H9 (cell line): ENCODE results near the gene WBP2. TPM values are rescaled to one million over a fixed set of nuclear protein-coding genes. Genes with fewer than 3 reads are reported as not detected.

Source experiments
- DNase-seq: peaks from one replicate; pipeline ENCODE4 v3.0.0-alpha.2; 2017
- H2AFZ ChIP-seq: one replicate; pipeline ENCODE4 v1.6.1; 2013; ENCODE audit warnings: mild to moderate bottlenecking, low read length, control low read depth, moderate library complexity
- H2AK5ac ChIP-seq: 2 replicates; pipeline ENCODE4 v1.6.1; 2013; ENCODE audit warnings: low read length, control low read depth, mixed read lengths; ENCODE audit not compliant: insufficient read length
- H2BK120ac ChIP-seq: one replicate; pipeline ENCODE4 v1.6.1; 2013; ENCODE audit warnings: low read depth, mild to moderate bottlenecking, low read length, control low read depth, inconsistent platforms; ENCODE audit not compliant: poor library complexity, severe bottlenecking
- H2BK12ac ChIP-seq: 2 replicates; pipeline ENCODE4 v1.6.1; 2013; ENCODE audit warnings: low read length, control low read depth, mixed read lengths, low read depth; ENCODE audit not compliant: insufficient read length
- H2BK15ac ChIP-seq: 2 replicates; pipeline ENCODE4 v1.6.1; 2013; ENCODE audit warnings: low read depth, low read length, control low read depth
- H2BK20ac ChIP-seq: one replicate; pipeline ENCODE4 v1.6.1; 2013; ENCODE audit warnings: low read depth, mild to moderate bottlenecking, low read length, control low read depth, inconsistent platforms; ENCODE audit not compliant: poor library complexity, severe bottlenecking
- H2BK5ac ChIP-seq: 2 replicates; pipeline ENCODE4 v1.6.1; 2013; ENCODE audit warnings: low read length, control low read depth, mixed read lengths; ENCODE audit not compliant: insufficient read length
- H3K14ac ChIP-seq: 2 replicates; pipeline ENCODE4 v1.6.1; 2013; ENCODE audit warnings: low read length, control low read depth; ENCODE audit not compliant: insufficient read depth
- H3K18ac ChIP-seq: 2 replicates; pipeline ENCODE4 v1.6.1; 2013; ENCODE audit warnings: low read depth, mild to moderate bottlenecking, mixed read lengths, low read length, control low read depth; ENCODE audit not compliant: insufficient read length
- H3K23ac ChIP-seq: 2 replicates; pipeline ENCODE4 v1.6.1; 2013; ENCODE audit warnings: low read length, control low read depth, mixed read lengths, low read depth; ENCODE audit not compliant: insufficient read length
- H3K23me2 ChIP-seq: 2 replicates; pipeline ENCODE4 v1.6.1; 2013; ENCODE audit warnings: low read depth, mild to moderate bottlenecking, mixed read lengths, low read length, control low read depth; ENCODE audit not compliant: insufficient read length, poor library complexity, severe bottlenecking
- H3K27ac ChIP-seq: 2 replicates; pipeline ENCODE4 v1.5.1; 2013; ENCODE audit warnings: low read length, control low read depth, mixed read lengths, low read depth; ENCODE audit not compliant: insufficient read length
- H3K27me3 ChIP-seq: 2 replicates; pipeline ENCODE4 v1.6.1; 2013; ENCODE audit warnings: low read length, control low read depth, inconsistent platforms; ENCODE audit not compliant: insufficient read depth
- H3K4ac ChIP-seq: 2 replicates; pipeline ENCODE4 v1.6.1; 2013; ENCODE audit warnings: low read depth, mild to moderate bottlenecking, control low read depth, inconsistent platforms, low read length, moderate library complexity
- H3K4me1 ChIP-seq: 2 replicates; pipeline ENCODE4 v1.6.1; 2013; ENCODE audit warnings: low read length, control low read depth, inconsistent platforms; ENCODE audit not compliant: insufficient read depth
- H3K4me2 ChIP-seq: 2 replicates; pipeline ENCODE4 v1.6.1; 2013; ENCODE audit warnings: low read length, control low read depth, mixed read lengths; ENCODE audit not compliant: insufficient read length, insufficient read depth
- H3K56ac ChIP-seq: 2 replicates; pipeline ENCODE4 v1.6.1; 2013; ENCODE audit warnings: low read depth, mild to moderate bottlenecking, mixed read lengths, low read length, control low read depth; ENCODE audit not compliant: insufficient read length
- H3K79me1 ChIP-seq: 2 replicates; pipeline ENCODE4 v1.6.1; 2013; ENCODE audit warnings: low read depth, mild to moderate bottlenecking, moderate library complexity, low read length, control low read depth, inconsistent platforms; ENCODE audit not compliant: insufficient read depth, poor library complexity, severe bottlenecking
- H3K79me2 ChIP-seq: 2 replicates; pipeline ENCODE4 v1.6.1; 2013; ENCODE audit warnings: low read length, control low read depth, inconsistent platforms; ENCODE audit not compliant: insufficient read depth
- H3K9ac ChIP-seq: 2 replicates; pipeline ENCODE4 v1.6.1; 2013; ENCODE audit warnings: low read length, control low read depth, mixed read lengths; ENCODE audit not compliant: insufficient read length; ENCODE audit errors: extremely low read depth
- H3K9me3 ChIP-seq: one replicate; pipeline ENCODE4 v1.6.1; 2013; ENCODE audit warnings: low read depth, low read length, inconsistent platforms; ENCODE audit not compliant: control insufficient read depth
- H3T11ph ChIP-seq: one replicate; pipeline ENCODE4 v1.6.1; 2013; ENCODE audit warnings: mild to moderate bottlenecking, low read length, control low read depth, inconsistent platforms
- H4K20me1 ChIP-seq: one replicate; pipeline ENCODE4 v1.6.1; 2013; ENCODE audit not compliant: control insufficient read depth, insufficient read length, insufficient read depth
- H4K5ac ChIP-seq: 2 replicates; pipeline ENCODE4 v1.6.1; 2013; ENCODE audit warnings: low read depth, mild to moderate bottlenecking, mixed read lengths, low read length, control low read depth; ENCODE audit not compliant: insufficient read length
- H4K8ac ChIP-seq: replicated peaks from 2 replicates; pipeline ENCODE4 v1.6.1; 2013; ENCODE audit warnings: low read length, control low read depth, mixed read lengths, low read depth; ENCODE audit not compliant: insufficient read length
- H4K91ac ChIP-seq: 2 replicates; pipeline ENCODE4 v1.6.1; 2013; ENCODE audit warnings: low read depth, mild to moderate bottlenecking, moderate library complexity, mixed read lengths, low read length, control low read depth; ENCODE audit not compliant: insufficient read length
- H3K27ac Mint-ChIP-seq, 3 experiments: 2 replicates in 2 of 3; 3 replicates in 1 of 3; pipeline ENCODE4 v1.8.0; 2020 to 2021; ENCODE audit warnings: mixed read lengths in 3 of 3, mild to moderate bottlenecking in 1 of 3, moderate library complexity in 1 of 3
- H3K27me3 Mint-ChIP-seq: 2 replicates; pipeline ENCODE4 v1.8.0; 2021; ENCODE audit warnings: low read depth, mild to moderate bottlenecking, moderate library complexity, mixed read lengths
- H3K36me3 Mint-ChIP-seq, 3 experiments: 2 replicates in 2 of 3; 3 replicates in 1 of 3; pipeline ENCODE4 v1.8.0; 2020 to 2021; ENCODE audit warnings: low read depth in 3 of 3, mixed read lengths in 3 of 3; ENCODE audit not compliant: insufficient read depth in 1 of 3
- H3K4me1 Mint-ChIP-seq, 2 experiments: 2 replicates each; pipeline ENCODE4 v1.8.0; 2020; ENCODE audit warnings: mixed read lengths in 2 of 2
- H3K4me3 Mint-ChIP-seq, 2 experiments: 2 replicates in 1 of 2; 3 replicates in 1 of 2; pipeline ENCODE4 v1.8.0; 2020 to 2021; ENCODE audit warnings: mild to moderate bottlenecking in 2 of 2, mixed read lengths in 2 of 2, moderate library complexity in 1 of 2
- H3K9me3 Mint-ChIP-seq, 2 experiments: 2 replicates in 1 of 2; 3 replicates in 1 of 2; pipeline ENCODE4 v1.8.0; 2020; ENCODE audit warnings: mild to moderate bottlenecking in 2 of 2, mixed read lengths in 2 of 2, moderate library complexity in 1 of 2
- WGBS: extraction: QIAGEN DNeasy Blood & Tissue Kit; methylation state at CpG from one replicate; pipeline ENCODE4 v1.1.7; 2013; ENCODE audit warnings: missing lambda C conversion rate, low lambda C conversion rate, mixed read lengths; ENCODE audit not compliant: insufficient read length; ENCODE audit errors: extremely low coverage; 5-methylcytosine and 5-hydroxymethylcytosine counted together
- total RNA-seq: library from RNA; stranded (reverse); gene quantifications from 2 replicates; pipeline ENCODE4 v1.2.1, GENCODE V29; 2021
- TF ChIP-seq, protein P1 (sequence below): fragments of 200-600 bp; sonication (generic); conservative IDR thresholded peaks from 3 replicates; pipeline ENCODE4 v1.8.0; 2021; ENCODE audit warnings: antibody characterized with exemption, mild to moderate bottlenecking

WBP2 gene
- total RNA-seq, 1 experiment from 2014 or later: 63.2 TPM

DNA sequence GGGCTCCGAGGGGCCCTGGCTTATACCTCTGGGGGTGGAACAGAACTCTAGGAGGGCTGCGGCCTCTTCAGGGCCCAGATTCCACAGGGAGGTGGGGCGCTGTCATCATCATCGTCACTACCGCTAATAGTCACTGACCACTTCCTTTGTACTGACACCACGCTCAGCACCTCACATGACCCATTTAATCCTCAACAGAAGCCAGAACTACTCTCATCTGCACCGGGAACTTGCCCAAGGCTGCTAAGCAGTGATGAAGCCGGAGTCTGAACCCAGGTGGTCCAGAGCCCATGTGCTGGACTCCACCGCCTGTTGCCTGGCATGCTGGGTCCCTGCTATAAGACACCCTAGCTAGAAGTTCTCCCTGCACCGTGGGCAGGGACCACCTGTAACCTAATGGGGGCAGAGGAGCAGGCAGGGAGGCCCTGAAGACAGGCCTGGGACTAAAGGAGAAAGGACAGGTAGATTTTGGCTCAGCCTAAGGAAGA is 22.9 kb downstream of the WBP2 start:
- Histone ChIP-seq H3K18ac (no peak overlapping the region), H3K14ac (no peak overlapping the region), H3K56ac (no peak overlapping the region), H3K4me1 (peaks cover 5% of the 10 kb centered on the region; the same call in 1 of the 2 replicates), H4K20me1 (no peaks in the 10 kb centered on the region), H4K8ac (no peak overlapping the region), H2BK120ac (no peak overlapping the region), H3K79me1 (no peaks in the 10 kb centered on the region), H2BK12ac (no peak overlapping the region), H3K23ac (no peak overlapping the region), H3T11ph (no peak overlapping the region), H3K79me2 (no peaks in the 10 kb centered on the region), H2BK15ac (no peak overlapping the region), H3K4me2 (peak overlapping the region; percentile 43), H3K9ac (no peak overlapping the region), H3K27ac (no peak overlapping the region), H2BK20ac (no peak overlapping the region), H3K4ac (no peak overlapping the region), H3K9me3 (no peaks in the 10 kb centered on the region), H3K27me3 (no peaks in the 10 kb centered on the region), H2BK5ac (no peak overlapping the region), H2AFZ (no peak overlapping the region), H4K91ac (no peak overlapping the region), H3K23me2 (no peaks in the 10 kb centered on the region), H4K5ac (no peak overlapping the region), H2AK5ac (no peak overlapping the region)
- no CpG with 5 or more reads among the region's 10 CpGs for WGBS
- no peaks in the 10 kb centered on the region for H3K36me3 Mint-ChIP-seq
- TF ChIP-seq, protein P1, sequence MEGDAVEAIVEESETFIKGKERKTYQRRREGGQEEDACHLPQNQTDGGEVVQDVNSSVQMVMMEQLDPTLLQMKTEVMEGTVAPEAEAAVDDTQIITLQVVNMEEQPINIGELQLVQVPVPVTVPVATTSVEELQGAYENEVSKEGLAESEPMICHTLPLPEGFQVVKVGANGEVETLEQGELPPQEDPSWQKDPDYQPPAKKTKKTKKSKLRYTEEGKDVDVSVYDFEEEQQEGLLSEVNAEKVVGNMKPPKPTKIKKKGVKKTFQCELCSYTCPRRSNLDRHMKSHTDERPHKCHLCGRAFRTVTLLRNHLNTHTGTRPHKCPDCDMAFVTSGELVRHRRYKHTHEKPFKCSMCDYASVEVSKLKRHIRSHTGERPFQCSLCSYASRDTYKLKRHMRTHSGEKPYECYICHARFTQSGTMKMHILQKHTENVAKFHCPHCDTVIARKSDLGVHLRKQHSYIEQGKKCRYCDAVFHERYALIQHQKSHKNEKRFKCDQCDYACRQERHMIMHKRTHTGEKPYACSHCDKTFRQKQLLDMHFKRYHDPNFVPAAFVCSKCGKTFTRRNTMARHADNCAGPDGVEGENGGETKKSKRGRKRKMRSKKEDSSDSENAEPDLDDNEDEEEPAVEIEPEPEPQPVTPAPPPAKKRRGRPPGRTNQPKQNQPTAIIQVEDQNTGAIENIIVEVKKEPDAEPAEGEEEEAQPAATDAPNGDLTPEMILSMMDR: no peak
- no peak for DNase-seq
- H3K4me1 Mint-ChIP-seq: peaks cover 24 to 42% of the 10 kb centered on the region in 2 experiments
- no peaks in the 10 kb centered on the region for H3K27me3 Mint-ChIP-seq
- H3K9me3 Mint-ChIP-seq: no peaks in the 10 kb centered on the region
- peak overlapping the region; percentile 66 to 94 (median 75); a peak in 5 of 7 replicates for H3K27ac Mint-ChIP-seq
- H3K4me3 Mint-ChIP-seq: peak overlapping the region in 1 of 2 experiments; percentile 74; a peak in 3 of 5 replicates
